Measurements from ENCODE around the gene CUEDC1.

CUEDC1 gene

GRCh38 chr17:57914273-57915142 lies 40.7 kb downstream of the CUEDC1 start:
- DNase-seq: no peak

- DNase-seq: no peak
Measured at GRCh38 chr17:57913575-57914272, 41.5 kb downstream of the CUEDC1 start.

GRCh38 chr17:57911834-57912673 lies 43.2 kb downstream of the CUEDC1 start:
- DNase-seq: no peak

- no peak for DNase-seq
Measured at GRCh38 chr17:57910462-57911420, 44.5 kb downstream of the CUEDC1 start.

GRCh38 chr17:57909551-57909950 lies 45.7 kb downstream of the CUEDC1 start:
- DNase-seq: no peak

- DNase-seq: no peak
Measured at GRCh38 chr17:57908278-57908677, 46.9 kb downstream of the CUEDC1 start.

GRCh38 chr17:57906910-57907309 lies 48.3 kb downstream of the CUEDC1 start:
- no peak for DNase-seq

- DNase-seq: no peak
Measured at GRCh38 chr17:57905875-57906455, 49.2 kb downstream of the CUEDC1 start.

GRCh38 chr17:57903961-57904360 lies 51.3 kb downstream of the CUEDC1 start:
- DNase-seq: no peak

GRCh38 chr17:57902800-57903759 lies 52.1 kb downstream of the CUEDC1 start:
- DNase-seq: peak; percentile 35

GRCh38 chr17:57902117-57902799 lies 53.0 kb downstream of the CUEDC1 start:
- no peak for DNase-seq

GRCh38 chr17:57900991-57901743 lies 54.0 kb downstream of the CUEDC1 start:
- DNase-seq: no peak

GRCh38 chr17:57899822-57900221 lies 55.4 kb downstream of the CUEDC1 start:
- no peak for DNase-seq

GRCh38 chr17:57899391-57899790 lies 55.8 kb downstream of the CUEDC1 start:
- no peak for DNase-seq

- DNase-seq: no peak
Measured at GRCh38 chr17:57898487-57899311, 56.5 kb downstream of the CUEDC1 start.

GRCh38 chr17:57895382-57896060 lies 59.7 kb downstream of the CUEDC1 start:
- DNase-seq: no peak

GRCh38 chr17:57894848-57895247 lies 60.4 kb downstream of the CUEDC1 start:
- DNase-seq: no peak

All from SIG-M5 (cell line).